GM21619 (cell line): ENCODE data around the gene HERPUD1.
"Not testable (repeated sequence)": the region's sequence is repeated elsewhere in the genome, so short reads cannot be mapped to it uniquely, and the experiment has no call there.

Experiments used
- ATAC-seq: cut with Tn5 transposase; IDR thresholded peaks from one replicate; pipeline ENCODE4 v1.9.1; 2021; ENCODE audit not compliant: unreplicated experiment

Gene HERPUD1

GRCh38 chr16:56977823-56978430, 46.0 kb downstream of the HERPUD1 start:
- ATAC-seq, result no peak

- ATAC-seq, result no peak
Measured at GRCh38 chr16:56980201-56980535, 48.2 kb downstream of the HERPUD1 start.

- ATAC-seq, result peak; percentile 45
Measured at GRCh38 chr16:56980792-56981724, 49.1 kb downstream of the HERPUD1 start.

GRCh38 chr16:56981729-56982271, 49.9 kb downstream of the HERPUD1 start:
- no peak for ATAC-seq

- no peak for ATAC-seq
Measured at GRCh38 chr16:56982695-56983094, 50.8 kb downstream of the HERPUD1 start.

- ATAC-seq, result no peak
Measured at GRCh38 chr16:56983211-56983751, 51.3 kb downstream of the HERPUD1 start.

GRCh38 chr16:56984639-56985038, 52.7 kb downstream of the HERPUD1 start:
- ATAC-seq, result no peak

- ATAC-seq, result no peak
Measured at GRCh38 chr16:56985288-56985961, 53.5 kb downstream of the HERPUD1 start.

GRCh38 chr16:56985962-56986360, 54.0 kb downstream of the HERPUD1 start:
- no peak for ATAC-seq

GRCh38 chr16:56986361-56986760, 54.4 kb downstream of the HERPUD1 start:
- no peak for ATAC-seq

GRCh38 chr16:56986908-56987307, 55.0 kb downstream of the HERPUD1 start:
- not testable (repeated sequence) for ATAC-seq

- no peak for ATAC-seq
Measured at GRCh38 chr16:56987692-56988091, 55.8 kb downstream of the HERPUD1 start.

- no peak for ATAC-seq
Measured at GRCh38 chr16:56988161-56988947, 56.4 kb downstream of the HERPUD1 start.

GRCh38 chr16:56988948-56989945, 57.3 kb downstream of the HERPUD1 start, which contains the start of gene NLRC5:
NLRC5 (plus strand) TSS chr16:56989557; CDS start chr16:57020713, 31,156 bp downstream.
- peak; percentile 61 for ATAC-seq

GRCh38 chr16:56989988-56990387, 58.0 kb downstream of the HERPUD1 start:
- ATAC-seq, result no peak

GRCh38 chr16:56990407-56991286, 58.7 kb downstream of the HERPUD1 start:
- no peak for ATAC-seq

- not testable (repeated sequence) for ATAC-seq
Measured at GRCh38 chr16:56992431-56992830, 60.5 kb downstream of the HERPUD1 start.

- ATAC-seq, result no peak
Measured at GRCh38 chr16:56993204-56993603, 61.3 kb downstream of the HERPUD1 start.
